SK-MEL-5 (cell line): ENCODE measurements around the gene MCM9. TPM values are rescaled to one million over a fixed set of nuclear protein-coding genes. Genes with fewer than 3 reads are reported as not detected.

Experiments
- DNase-seq: peaks from one replicate; pipeline ENCODE4 v3.0.0-alpha.2; 2016; ENCODE audit warnings: low read depth, low spot score
- in situ Hi-C: cut with HindIII; loops from 2 replicates; pipeline ENCODE4 v1.10.0; 2016; ENCODE audit warnings: low sequenced_read_pairs, high pct_unique_total_duplicates, low pct_unique_long_range_greater_than_20kb
- polyA plus RNA-seq, 2 experiments: library from polyadenylated mRNA; depleted of rRNA; stranded (reverse); fragments of >200 nt; gene quantifications; 2 replicates each; pipeline ENCODE4 v1.2.3, GENCODE V29; 2015
- total RNA-seq: library from RNA; depleted of rRNA; stranded (reverse); fragments of >200 nt; shearing (Covaris generic); gene quantifications from 2 replicates; pipeline ENCODE4 v1.2.3, GENCODE V29; 2014; rRNA removed

The MCM9 gene
- total RNA-seq = 10.5 and 15.8 TPM in 2 replicates
- 5.0 and 9.7 TPM in 2 replicates for polyA plus RNA-seq (2015; cell fraction: cytosol; rRNA removed)
- 26.0 and 30.7 TPM in 2 replicates for polyA plus RNA-seq (2015; cell fraction: nucleus; rRNA removed)

- in situ Hi-C loops = no loop called here
These were observed at the start of gene MCM9 for GRCh38 chr6:118934461-118935330. Gene MCM9, minus strand, starts transcription at chr6:118935159. Its CDS starts 3,436 bp downstream, at chr6:118931723.

GRCh38 chr6:118984342-118984741 lies 49.4 kb upstream of the MCM9 start:
- DNase-seq = no peak
- in situ Hi-C loops = no loop called here

More at GRCh38 chr6:118934461-118935330, at the start of gene MCM9:
- peak; percentile 87 for DNase-seq

GRCh38 chr6:118982575-118982911 lies 47.6 kb upstream of the MCM9 start:
- in situ Hi-C loops = no loop called here
- no peak for DNase-seq

- in situ Hi-C loops = no loop called here
These were observed 47.1 kb upstream of the MCM9 start for GRCh38 chr6:118981884-118982574.

GRCh38 chr6:118980063-118980462 lies 45.1 kb upstream of the MCM9 start:
- no peak for DNase-seq
- in situ Hi-C loops = no loop called here

More at GRCh38 chr6:118981884-118982574, 47.1 kb upstream of the MCM9 start:
- DNase-seq = no peak

GRCh38 chr6:118974790-118975189 lies 39.8 kb upstream of the MCM9 start:
- DNase-seq = no peak
- in situ Hi-C loops = no loop called here

- DNase-seq = no peak
- in situ Hi-C loops = no loop called here
These were observed 36.7 kb upstream of the MCM9 start for GRCh38 chr6:118971682-118972081.

GRCh38 chr6:118970866-118971265 lies 35.9 kb upstream of the MCM9 start:
- no peak for DNase-seq
- in situ Hi-C loops = no loop called here

GRCh38 chr6:118968416-118968815 lies 33.5 kb upstream of the MCM9 start:
- in situ Hi-C loops = no loop called here
- peak; percentile 54 for DNase-seq

GRCh38 chr6:118967239-118967638 lies 32.3 kb upstream of the MCM9 start:
- no peak for DNase-seq
- in situ Hi-C loops = no loop called here

GRCh38 chr6:118965843-118966370 lies 30.9 kb upstream of the MCM9 start:
- in situ Hi-C loops = no loop called here
- DNase-seq = no peak

GRCh38 chr6:118965371-118965770 lies 30.4 kb upstream of the MCM9 start:
- in situ Hi-C loops = no loop called here
- DNase-seq = no peak

- DNase-seq = peak; percentile 33
- in situ Hi-C loops = no loop called here
These were observed 28.0 kb upstream of the MCM9 start for GRCh38 chr6:118963003-118963402.

- no peak for DNase-seq
- in situ Hi-C loops = no loop called here
These were observed 24.9 kb upstream of the MCM9 start for GRCh38 chr6:118959903-118960302.

- in situ Hi-C loops = no loop called here
- DNase-seq = no peak
These were observed 18.4 kb upstream of the MCM9 start for GRCh38 chr6:118953391-118953790.

GRCh38 chr6:118952683-118953082 lies 17.7 kb upstream of the MCM9 start:
- DNase-seq = no peak
- in situ Hi-C loops = no loop called here

- in situ Hi-C loops = no loop called here
- no peak for DNase-seq
These were observed 10.3 kb upstream of the MCM9 start for GRCh38 chr6:118945217-118945616.

GRCh38 chr6:118940770-118941169 lies 5.8 kb upstream of the MCM9 start:
- in situ Hi-C loops = no loop called here
- DNase-seq = no peak
